ENCODE data around the gene NACA2.
"Not testable (repeated sequence)": the region's sequence is repeated elsewhere in the genome, so short reads cannot be mapped to it uniquely, and the experiment has no call there.

The NACA2 gene

GRCh38 chr17:61569525-61569924 is 21.5 kb downstream of the NACA2 start:
- not testable (repeated sequence) for ATAC-seq (replicated peaks; ENCODE audit: extremely low read depth, poor library complexity, severe bottlenecking); H3K36me3 Mint-ChIP-seq (ENCODE audit: insufficient read depth); H3K4me1 Mint-ChIP-seq; DNase-seq (ENCODE audit: low spot score in 2 of 2); H3K9me3 Mint-ChIP-seq; H3K27ac Mint-ChIP-seq (ENCODE audit: low read depth); H3K4me3 Mint-ChIP-seq
- H3K27me3 Mint-ChIP-seq = peaks cover 33% of the 10 kb centered on the region

DNA sequence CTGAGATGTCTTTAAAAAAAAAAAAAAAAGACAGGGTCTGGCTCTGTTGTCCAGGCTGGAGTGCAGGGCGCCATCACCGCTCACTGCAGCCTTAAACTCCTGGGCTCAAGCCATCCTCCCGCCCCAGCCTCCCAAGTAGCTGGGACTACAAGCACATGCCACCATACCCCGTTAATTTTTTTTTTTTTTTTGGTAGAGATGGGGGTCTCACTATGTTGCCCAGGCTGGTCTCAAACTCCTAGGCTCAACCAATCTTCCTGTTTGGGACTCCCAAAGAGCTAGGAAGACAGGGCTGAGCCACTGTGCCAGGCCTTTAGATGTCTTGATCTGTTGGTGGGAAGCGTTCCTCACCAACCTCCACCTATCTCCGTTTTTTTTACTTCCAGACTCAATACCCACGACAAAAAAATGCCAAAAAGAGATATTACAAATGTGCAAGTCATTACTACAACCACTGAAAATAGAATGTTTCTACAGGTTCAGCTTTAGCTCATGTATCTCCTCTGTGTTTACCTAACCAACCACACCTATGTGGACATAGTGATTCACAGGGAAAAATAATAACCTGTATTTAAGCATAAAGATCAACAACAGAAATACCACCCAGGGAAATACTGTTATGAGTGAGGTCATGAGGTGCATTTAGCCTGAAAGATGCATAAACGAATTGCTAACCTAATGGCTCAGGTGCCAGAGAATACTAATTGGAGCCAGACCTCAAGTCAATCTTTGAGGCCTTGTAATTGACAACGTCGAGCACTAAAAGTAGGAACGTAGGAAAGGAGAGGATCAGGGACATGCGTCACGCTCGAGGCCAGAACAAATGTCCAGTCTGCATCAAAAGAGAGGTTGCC is 22.6 kb downstream of the NACA2 start:
- ATAC-seq (replicated peaks; ENCODE audit: extremely low read depth, poor library complexity, severe bottlenecking) (no peak), DNase-seq (ENCODE audit: low spot score in 2 of 2) (no peak)
- Mint-ChIP-seq H3K27ac (ENCODE audit: low read depth) (no peak overlapping the region), H3K4me1 (no peaks in the 10 kb centered on the region), H3K4me3 (no peak overlapping the region), H3K9me3 (no peaks in the 10 kb centered on the region), H3K36me3 (ENCODE audit: insufficient read depth) (no peaks in the 10 kb centered on the region), H3K27me3 (peaks cover 30% of the 10 kb centered on the region)

DNA sequence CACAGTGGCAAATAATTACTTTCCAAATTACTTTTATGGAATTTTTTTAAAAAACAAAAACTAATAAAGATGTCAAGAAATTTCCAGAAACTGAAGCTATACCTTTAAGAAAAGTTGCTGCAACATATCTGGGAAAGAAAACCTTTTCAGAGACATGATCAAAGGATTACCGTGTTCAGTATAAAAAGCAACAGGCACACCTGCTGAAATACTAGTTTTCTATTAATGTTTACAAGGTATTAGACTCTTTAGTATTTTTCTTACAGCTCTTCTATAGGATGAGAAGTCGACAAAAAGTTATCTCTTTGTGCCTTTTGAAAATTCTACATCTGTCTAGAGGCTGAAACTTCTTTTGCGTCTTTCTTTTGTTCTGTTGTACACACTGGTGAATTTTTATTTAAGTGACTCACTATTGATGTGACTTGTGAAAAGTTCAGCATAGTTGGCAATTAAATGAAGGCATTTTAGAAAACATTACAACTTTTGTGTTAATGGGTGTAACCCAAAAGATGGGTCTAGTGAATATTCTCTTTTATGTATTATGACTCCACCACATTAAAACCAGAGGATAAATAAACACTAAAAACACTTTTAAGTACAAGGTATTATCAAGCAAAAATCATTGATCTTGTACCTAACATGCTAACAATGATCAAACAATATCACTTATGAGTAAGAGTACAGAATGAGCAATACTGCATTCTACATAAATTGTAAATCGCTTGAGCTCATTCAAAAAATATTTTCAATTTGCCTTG is 23.8 kb downstream of the NACA2 start:
- H3K27ac Mint-ChIP-seq (ENCODE audit: low read depth) = no peak overlapping the region
- ATAC-seq (replicated peaks; ENCODE audit: extremely low read depth, poor library complexity, severe bottlenecking) (no peak), DNase-seq (ENCODE audit: low spot score in 2 of 2) (no peak)
- no peaks in the 10 kb centered on the region for H3K36me3 Mint-ChIP-seq (ENCODE audit: insufficient read depth)
- H3K4me3 Mint-ChIP-seq = no peak overlapping the region
- no peaks in the 10 kb centered on the region for H3K4me1 Mint-ChIP-seq
- peaks cover 27% of the 10 kb centered on the region for H3K27me3 Mint-ChIP-seq
- H3K9me3 Mint-ChIP-seq = no peaks in the 10 kb centered on the region

GRCh38 chr17:61566448-61566847 is 24.6 kb downstream of the NACA2 start:
- not testable (repeated sequence) for ATAC-seq (replicated peaks; ENCODE audit: extremely low read depth, poor library complexity, severe bottlenecking); H3K27ac Mint-ChIP-seq (ENCODE audit: low read depth); DNase-seq (ENCODE audit: low spot score in 2 of 2); H3K36me3 Mint-ChIP-seq (ENCODE audit: insufficient read depth); H3K9me3 Mint-ChIP-seq; H3K4me3 Mint-ChIP-seq; H3K4me1 Mint-ChIP-seq
- peaks cover 23% of the 10 kb centered on the region for H3K27me3 Mint-ChIP-seq

- peaks cover 23% of the 10 kb centered on the region for H3K27me3 Mint-ChIP-seq
- H3K4me3 Mint-ChIP-seq; DNase-seq (ENCODE audit: low spot score in 2 of 2); ATAC-seq (replicated peaks; ENCODE audit: extremely low read depth, poor library complexity, severe bottlenecking); H3K9me3 Mint-ChIP-seq; H3K4me1 Mint-ChIP-seq; H3K36me3 Mint-ChIP-seq (ENCODE audit: insufficient read depth); H3K27ac Mint-ChIP-seq (ENCODE audit: low read depth): not testable (repeated sequence)
Measured at GRCh38 chr17:61565850-61566249, 25.2 kb downstream of the NACA2 start.

GRCh38 chr17:61565213-61565612 is 25.8 kb downstream of the NACA2 start:
- Mint-ChIP-seq H3K4me1 (no peaks in the 10 kb centered on the region), H3K4me3 (no peak overlapping the region), H3K27me3 (peaks cover 26% of the 10 kb centered on the region), H3K27ac (ENCODE audit: low read depth) (no peak overlapping the region), H3K9me3 (no peaks in the 10 kb centered on the region), H3K36me3 (ENCODE audit: insufficient read depth) (no peaks in the 10 kb centered on the region)
- ATAC-seq (replicated peaks; ENCODE audit: extremely low read depth, poor library complexity, severe bottlenecking) = no peak
- DNase-seq (ENCODE audit: low spot score in 2 of 2) = no peak

DNA sequence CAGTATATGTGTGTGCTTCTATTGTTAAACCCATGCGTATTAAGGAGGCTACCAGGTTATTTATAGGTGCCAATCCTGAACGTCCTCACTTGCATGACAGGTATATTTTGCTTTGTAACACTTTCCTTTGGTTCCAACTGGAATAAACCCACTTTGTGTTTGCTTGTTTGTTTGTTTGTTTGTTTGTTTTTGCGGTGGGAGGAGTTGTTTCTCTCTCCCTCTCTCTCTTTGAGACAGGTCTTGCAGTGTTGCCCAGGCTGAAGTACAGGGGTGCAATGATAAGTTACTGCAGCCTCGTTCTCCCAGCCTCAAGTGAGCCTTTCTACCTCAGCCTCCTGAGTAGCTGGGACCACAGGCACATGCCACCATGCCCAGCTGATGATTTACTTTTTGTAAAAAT is 28.7 kb downstream of the NACA2 start:
- no peak for ATAC-seq (replicated peaks; ENCODE audit: extremely low read depth, poor library complexity, severe bottlenecking)
- no peaks in the 10 kb centered on the region for H3K4me1 Mint-ChIP-seq
- H3K36me3 Mint-ChIP-seq (ENCODE audit: insufficient read depth) = no peaks in the 10 kb centered on the region
- no peaks in the 10 kb centered on the region for H3K9me3 Mint-ChIP-seq
- peaks cover 47% of the 10 kb centered on the region for H3K27me3 Mint-ChIP-seq
- no peak for DNase-seq (ENCODE audit: low spot score in 2 of 2)
- no peak overlapping the region for H3K4me3 Mint-ChIP-seq
- H3K27ac Mint-ChIP-seq (ENCODE audit: low read depth) = no peak overlapping the region

DNA sequence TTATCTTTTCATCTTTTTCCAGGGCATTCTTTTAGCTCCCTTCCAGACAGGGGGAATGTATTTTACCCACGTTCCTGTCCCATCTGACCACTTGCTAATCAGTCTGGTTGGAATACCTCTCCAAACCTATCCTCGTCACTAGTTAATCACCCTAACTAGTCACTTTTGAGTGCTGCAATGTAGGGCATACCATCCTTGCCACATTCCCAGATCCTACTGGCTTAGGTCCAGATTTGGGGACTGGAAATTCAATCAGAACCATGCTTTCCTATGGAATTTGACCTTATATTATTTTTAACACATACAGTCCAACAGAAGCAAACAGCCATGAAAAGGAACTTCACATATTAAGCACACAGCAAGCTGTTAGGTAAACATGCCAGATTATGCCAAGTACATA is 29.7 kb downstream of the NACA2 start:
- no peak for DNase-seq (ENCODE audit: low spot score in 2 of 2)
- peaks cover 47% of the 10 kb centered on the region for H3K27me3 Mint-ChIP-seq
- no peaks in the 10 kb centered on the region for H3K4me1 Mint-ChIP-seq
- no peaks in the 10 kb centered on the region for H3K36me3 Mint-ChIP-seq (ENCODE audit: insufficient read depth)
- no peak overlapping the region for H3K4me3 Mint-ChIP-seq
- H3K27ac Mint-ChIP-seq (ENCODE audit: low read depth) = no peak overlapping the region
- no peaks in the 10 kb centered on the region for H3K9me3 Mint-ChIP-seq
- no peak for ATAC-seq (replicated peaks; ENCODE audit: extremely low read depth, poor library complexity, severe bottlenecking)

GRCh38 chr17:61560071-61560470 is 30.9 kb downstream of the NACA2 start:
- H3K36me3 Mint-ChIP-seq (ENCODE audit: insufficient read depth) = no peaks in the 10 kb centered on the region
- H3K27ac Mint-ChIP-seq (ENCODE audit: low read depth) = no peak overlapping the region
- H3K4me3 Mint-ChIP-seq = no peak overlapping the region
- ATAC-seq (replicated peaks; ENCODE audit: extremely low read depth, poor library complexity, severe bottlenecking) (no peak), DNase-seq (ENCODE audit: low spot score in 2 of 2) (no peak)
- no peaks in the 10 kb centered on the region for H3K4me1 Mint-ChIP-seq
- H3K27me3 Mint-ChIP-seq = peaks cover 50% of the 10 kb centered on the region
- no peaks in the 10 kb centered on the region for H3K9me3 Mint-ChIP-seq

DNA sequence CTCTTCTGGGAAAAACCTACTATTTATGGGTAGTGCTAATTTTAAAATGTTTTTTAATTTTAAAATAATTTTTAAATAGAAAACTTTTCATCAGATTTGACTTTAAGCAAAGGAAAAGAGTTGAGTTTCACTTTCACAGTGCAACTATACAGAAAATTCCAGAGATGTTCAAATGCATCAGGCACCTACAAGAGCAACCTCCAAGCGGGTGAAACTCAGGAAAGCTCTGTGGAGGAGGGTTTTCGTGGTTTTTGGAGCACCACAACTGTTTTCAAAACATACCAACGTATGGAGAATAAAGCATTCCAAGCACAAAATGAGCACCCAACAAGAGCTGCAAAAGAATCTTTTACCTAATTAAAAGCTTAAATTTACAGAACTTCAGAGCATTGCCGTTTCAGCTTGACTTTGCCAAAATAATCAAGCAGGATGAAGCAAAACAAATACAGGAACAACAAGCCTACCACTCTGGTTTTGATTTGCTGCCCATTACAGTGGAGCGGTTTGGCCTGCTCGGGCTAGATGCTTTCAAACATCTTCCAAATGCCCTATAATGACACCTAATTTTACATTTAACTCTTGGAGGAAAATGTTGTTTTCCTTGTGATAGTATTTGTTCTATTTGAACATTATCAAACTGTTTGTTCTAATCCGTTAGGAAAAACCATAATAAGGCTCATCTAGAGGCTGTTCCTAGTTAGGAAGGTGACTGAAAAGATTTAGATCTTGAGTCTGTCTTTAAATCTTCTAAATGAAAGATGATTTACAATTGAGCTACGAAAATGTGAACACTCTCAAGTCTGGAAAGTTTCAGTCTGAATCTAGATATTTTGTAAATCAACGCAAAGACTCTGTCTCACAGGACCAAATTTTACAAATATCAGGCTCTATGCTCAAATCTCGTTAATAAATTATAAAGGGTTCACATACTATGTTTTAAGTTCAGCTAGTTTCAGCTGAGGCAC is 34.5 kb downstream of the NACA2 start:
- no peak for DNase-seq (ENCODE audit: low spot score in 2 of 2)
- Mint-ChIP-seq H3K9me3 (no peaks in the 10 kb centered on the region), H3K36me3 (ENCODE audit: insufficient read depth) (no peaks in the 10 kb centered on the region), H3K4me3 (no peak overlapping the region), H3K4me1 (no peaks in the 10 kb centered on the region), H3K27me3 (peaks cover 46% of the 10 kb centered on the region), H3K27ac (ENCODE audit: low read depth) (no peak overlapping the region)
- ATAC-seq (replicated peaks; ENCODE audit: extremely low read depth, poor library complexity, severe bottlenecking) = no peak

DNA sequence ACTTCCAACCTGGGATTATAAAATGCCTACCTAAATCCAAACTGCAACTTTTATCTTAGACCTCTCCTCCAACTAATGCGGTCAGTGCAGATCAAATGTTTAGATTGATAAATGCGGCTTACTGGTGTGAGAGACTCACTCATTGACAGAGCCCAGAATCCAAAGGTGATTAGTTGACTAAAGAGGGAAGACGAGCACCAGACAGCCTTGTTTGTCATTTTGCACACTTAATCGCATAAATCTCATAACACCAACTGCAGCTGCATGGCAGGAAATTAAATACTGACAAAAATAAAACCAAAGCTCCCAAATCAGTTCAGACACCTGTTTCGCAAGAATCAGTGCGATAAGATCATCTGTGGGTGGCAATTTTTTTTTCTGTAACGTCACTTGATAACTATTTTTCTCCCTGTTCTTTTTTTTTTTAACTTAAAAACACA is 35.9 kb downstream of the NACA2 start:
- Mint-ChIP-seq H3K9me3 (no peaks in the 10 kb centered on the region), H3K4me1 (no peaks in the 10 kb centered on the region), H3K36me3 (ENCODE audit: insufficient read depth) (no peaks in the 10 kb centered on the region), H3K4me3 (no peak overlapping the region), H3K27me3 (peaks cover 46% of the 10 kb centered on the region), H3K27ac (ENCODE audit: low read depth) (no peak overlapping the region)
- DNase-seq (ENCODE audit: low spot score in 2 of 2) = no peak
- ATAC-seq (replicated peaks; ENCODE audit: extremely low read depth, poor library complexity, severe bottlenecking) = no peak

DNA sequence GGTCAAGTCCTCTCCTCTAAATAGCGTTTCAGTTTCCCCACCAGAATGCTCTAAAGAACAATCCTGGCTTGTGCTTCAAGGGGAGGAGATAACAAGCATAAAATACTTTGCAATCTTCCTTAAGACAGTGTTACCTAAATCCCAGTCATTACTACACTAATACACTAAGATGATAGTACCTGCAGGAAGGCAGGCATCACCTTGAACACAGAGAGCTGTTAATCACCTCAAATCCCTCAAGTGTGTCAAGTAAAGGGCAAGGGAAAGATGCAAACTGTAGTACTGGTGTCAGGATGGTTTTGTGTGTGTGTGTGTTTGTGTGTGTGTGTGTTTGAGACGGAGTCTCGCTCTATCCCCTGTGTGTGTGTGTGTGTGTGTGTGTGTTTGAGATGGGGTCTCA is 36.8 kb downstream of the NACA2 start:
- Mint-ChIP-seq H3K4me3 (no peak overlapping the region), H3K9me3 (no peaks in the 10 kb centered on the region), H3K4me1 (no peaks in the 10 kb centered on the region), H3K27me3 (peaks cover 46% of the 10 kb centered on the region), H3K27ac (ENCODE audit: low read depth) (no peak overlapping the region), H3K36me3 (ENCODE audit: insufficient read depth) (no peaks in the 10 kb centered on the region)
- no peak for ATAC-seq (replicated peaks; ENCODE audit: extremely low read depth, poor library complexity, severe bottlenecking)
- no peak for DNase-seq (ENCODE audit: low spot score in 2 of 2)

Measured in central memory CD8-positive, alpha-beta T cell (primary cell).